Bronchial epithelial cell (primary cell): ENCODE measurements around the gene KRTAP2-3. TPM values are rescaled to one million over a fixed set of nuclear protein-coding genes. Genes with fewer than 3 reads are reported as not detected.
"Not testable (repeated sequence)": the region's sequence is repeated elsewhere in the genome, so short reads cannot be mapped to it uniquely, and the experiment has no call there.

ENCODE experiments used
- DNase-seq: peaks from one replicate; pipeline ENCODE4 v3.0.0-alpha.2; 2010; ENCODE audit warnings: low read depth
- FAIRE-seq: peaks from 2 replicates; lab custom pipeline; 2011; peaks lifted over from hg19 to GRCh38; lab: Jason Lieb, UNC
- H3K27me3 ChIP-seq: 2 replicates; pipeline ENCODE4 v1.5.1; 2011; ENCODE audit warnings: low read length; ENCODE audit not compliant: control insufficient read depth, insufficient read depth
- H3K36me3 ChIP-seq: 2 replicates; pipeline ENCODE4 v1.5.1; 2011; ENCODE audit warnings: low read length; ENCODE audit not compliant: control insufficient read depth, insufficient read depth
- H3K4me3 ChIP-seq: 2 replicates; pipeline ENCODE4 v1.5.1; 2011; ENCODE audit warnings: mild to moderate bottlenecking, low read depth, low read length, control low read depth
- total RNA-seq: library from RNA; depleted of rRNA; stranded (reverse); fragments of >200 nt; gene quantifications from 2 replicates; pipeline ENCODE4 v1.2.1, GENCODE V29; 2014
- TF ChIP-seq, protein P1 (sequence below): IDR thresholded peaks from 2 replicates; pipeline ENCODE4 v1.5.1; 2011; ENCODE audit warnings: mild to moderate bottlenecking, moderate library complexity, low read length, control low read depth, inconsistent platforms; ENCODE audit not compliant: insufficient read depth, severe bottlenecking

The KRTAP2-3 gene
- total RNA-seq, 1 donor from 2014 or later, result not detected

DNA sequence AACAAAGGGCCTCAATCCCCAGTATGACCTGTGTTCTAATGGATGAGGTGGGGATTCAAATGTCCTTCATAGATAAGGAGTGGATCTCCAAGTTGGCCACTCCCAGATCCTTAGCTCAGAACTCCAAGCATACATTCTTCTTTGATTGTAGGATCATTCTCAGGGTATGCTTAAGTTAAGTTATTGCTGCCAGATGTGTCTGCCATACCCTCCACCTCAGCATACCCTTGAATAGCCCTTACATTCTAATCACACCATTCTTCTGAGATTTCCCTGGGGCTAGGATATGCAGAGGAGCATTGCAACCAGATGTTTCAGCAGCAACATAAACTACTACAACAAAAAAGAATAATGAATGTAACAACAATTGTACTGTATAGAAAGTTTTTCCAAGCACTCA is 7.4 kb upstream of the KRTAP2-3 start:
- FAIRE-seq (no peak), DNase-seq (no peak)
- no peak overlapping the region for H3K4me3 ChIP-seq
- TF ChIP-seq, protein P1, sequence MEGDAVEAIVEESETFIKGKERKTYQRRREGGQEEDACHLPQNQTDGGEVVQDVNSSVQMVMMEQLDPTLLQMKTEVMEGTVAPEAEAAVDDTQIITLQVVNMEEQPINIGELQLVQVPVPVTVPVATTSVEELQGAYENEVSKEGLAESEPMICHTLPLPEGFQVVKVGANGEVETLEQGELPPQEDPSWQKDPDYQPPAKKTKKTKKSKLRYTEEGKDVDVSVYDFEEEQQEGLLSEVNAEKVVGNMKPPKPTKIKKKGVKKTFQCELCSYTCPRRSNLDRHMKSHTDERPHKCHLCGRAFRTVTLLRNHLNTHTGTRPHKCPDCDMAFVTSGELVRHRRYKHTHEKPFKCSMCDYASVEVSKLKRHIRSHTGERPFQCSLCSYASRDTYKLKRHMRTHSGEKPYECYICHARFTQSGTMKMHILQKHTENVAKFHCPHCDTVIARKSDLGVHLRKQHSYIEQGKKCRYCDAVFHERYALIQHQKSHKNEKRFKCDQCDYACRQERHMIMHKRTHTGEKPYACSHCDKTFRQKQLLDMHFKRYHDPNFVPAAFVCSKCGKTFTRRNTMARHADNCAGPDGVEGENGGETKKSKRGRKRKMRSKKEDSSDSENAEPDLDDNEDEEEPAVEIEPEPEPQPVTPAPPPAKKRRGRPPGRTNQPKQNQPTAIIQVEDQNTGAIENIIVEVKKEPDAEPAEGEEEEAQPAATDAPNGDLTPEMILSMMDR, result no peak
- H3K36me3 ChIP-seq, result no peaks in the 10 kb centered on the region
- H3K27me3 ChIP-seq, result no peaks in the 10 kb centered on the region

DNA sequence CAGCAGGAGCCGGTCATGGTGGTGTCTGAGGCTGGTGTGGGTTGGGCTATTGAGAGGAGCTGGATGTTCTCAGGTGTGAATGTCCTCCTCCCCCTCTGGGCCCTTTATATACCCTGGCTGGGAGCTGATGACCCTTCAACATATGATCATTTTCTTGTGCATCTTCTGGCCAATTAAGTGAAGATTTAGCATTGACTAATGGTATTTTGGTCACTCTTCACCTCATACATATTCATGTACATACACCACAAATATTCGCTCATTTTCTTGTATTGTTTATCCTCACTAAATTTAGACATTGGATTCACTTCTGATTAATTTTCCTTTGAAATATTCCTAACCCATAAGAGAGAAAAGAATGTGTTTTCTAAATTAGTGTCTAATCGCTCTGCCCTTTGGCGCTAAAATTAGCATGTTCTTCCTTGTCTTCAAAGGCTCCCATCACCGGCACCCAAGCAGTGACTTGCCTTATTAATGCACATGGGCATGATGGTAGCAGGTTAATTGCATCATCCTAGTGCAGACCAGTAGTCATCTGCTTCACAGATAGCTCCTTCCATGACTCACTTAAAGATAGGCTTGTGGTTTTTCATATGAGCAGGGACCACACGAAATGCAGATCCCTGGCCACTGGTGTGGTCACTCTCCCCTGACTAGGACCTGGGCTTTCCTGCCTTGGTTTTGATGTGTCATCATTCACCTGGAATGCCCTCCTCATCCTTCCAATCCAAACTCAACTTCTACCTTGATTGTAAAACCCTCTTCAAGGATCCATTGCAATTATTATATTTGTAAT is 6.1 kb upstream of the KRTAP2-3 start, which contains the start of gene KRTAP2-4:
KRTAP2-4 (minus strand) TSS at position 51 of the 796 bp plus-strand sequence; CDS start at position 17, 34 bp downstream.
- H3K4me3 ChIP-seq, result no peak within 1 kb of the TSS
- H3K27me3 ChIP-seq, result no peaks in the 10 kb centered on the region
- FAIRE-seq (no peak), DNase-seq (peak; percentile 94)
- TF ChIP-seq, protein P1, result no peak
- no peaks in the 10 kb centered on the region for H3K36me3 ChIP-seq

DNA sequence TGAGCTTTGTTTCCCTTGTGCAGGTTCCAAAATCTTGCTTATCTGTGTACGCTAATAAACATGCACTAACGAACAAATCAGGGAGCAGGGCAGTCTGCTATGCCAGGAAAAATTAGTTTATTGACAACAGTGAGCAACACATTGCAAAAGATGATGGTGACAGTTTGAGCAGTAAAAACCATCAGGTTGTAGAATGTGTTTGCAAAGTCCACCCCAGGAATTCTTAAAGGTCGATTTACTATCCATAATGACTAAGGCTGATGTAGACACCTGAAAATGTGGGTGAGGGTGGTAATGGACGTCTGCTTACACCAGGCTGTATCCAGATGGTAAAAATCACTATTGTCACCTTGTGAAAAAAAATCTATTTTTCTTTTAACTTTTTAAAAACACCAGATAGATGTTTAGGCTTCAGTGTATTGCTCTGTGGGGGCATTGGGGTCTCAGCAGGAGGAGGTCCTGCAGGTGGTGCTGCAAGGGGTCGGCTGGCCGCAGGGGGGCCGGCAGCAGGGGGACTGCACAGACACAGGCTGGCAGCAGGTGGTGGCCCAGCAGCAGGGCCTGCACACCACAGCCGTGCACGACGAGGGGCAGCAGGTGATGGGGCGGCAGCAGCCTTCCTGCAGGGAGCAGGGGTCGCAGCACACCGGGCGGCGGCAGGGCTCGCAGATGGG is 5.2 kb upstream of the KRTAP2-3 start:
- not testable (repeated sequence) for DNase-seq, H3K4me3 ChIP-seq, H3K36me3 ChIP-seq, FAIRE-seq, H3K27me3 ChIP-seq

DNA sequence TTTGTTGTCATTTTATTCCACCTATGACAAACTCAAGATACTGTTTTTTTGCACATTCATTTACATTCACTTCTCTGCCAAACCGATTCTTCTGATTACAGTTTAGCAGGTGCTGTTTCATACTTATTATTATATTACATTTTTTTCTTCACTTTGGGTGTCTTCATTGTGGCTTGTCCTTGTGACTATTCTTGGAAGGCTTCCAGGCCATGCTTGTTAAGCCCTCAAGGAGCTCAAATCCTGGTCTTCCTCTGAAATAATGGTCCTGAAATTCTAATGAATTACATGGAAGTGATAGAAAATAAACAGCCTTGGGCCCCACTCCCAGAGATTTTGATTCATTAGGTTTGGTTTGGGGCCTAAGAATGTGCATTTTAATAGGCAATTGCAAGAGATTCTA is 4.4 kb upstream of the KRTAP2-3 start:
- H3K27me3 ChIP-seq, result no peaks in the 10 kb centered on the region
- no peaks in the 10 kb centered on the region for H3K36me3 ChIP-seq
- DNase-seq (no peak), FAIRE-seq (no peak)
- TF ChIP-seq, protein P1, result no peak
- H3K4me3 ChIP-seq, result no peak overlapping the region

DNA sequence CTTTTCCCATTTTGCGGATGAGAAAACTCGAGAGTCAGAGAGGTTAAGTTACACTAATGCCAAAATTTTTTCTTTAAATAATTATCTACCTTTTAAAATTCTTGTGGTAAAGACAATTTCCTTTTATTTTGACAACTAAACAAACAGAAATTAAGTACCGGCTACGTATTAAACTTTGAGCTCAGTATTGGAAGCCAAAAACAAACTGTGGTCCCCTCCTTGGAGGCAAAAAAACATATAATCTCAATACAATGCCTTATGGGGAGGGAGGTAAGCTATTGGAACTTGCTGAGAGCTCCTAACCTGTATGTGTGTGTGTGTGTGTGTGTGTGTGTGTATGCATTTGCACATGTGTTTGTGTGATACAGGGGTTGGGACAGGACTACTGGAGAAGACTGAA is 3.5 kb upstream of the KRTAP2-3 start:
- Histone ChIP-seq H3K27me3 (no peaks in the 10 kb centered on the region), H3K36me3 (no peaks in the 10 kb centered on the region), H3K4me3 (no peak overlapping the region)
- no peak for DNase-seq
- FAIRE-seq, result no peak
- TF ChIP-seq, protein P1, result no peak

DNA sequence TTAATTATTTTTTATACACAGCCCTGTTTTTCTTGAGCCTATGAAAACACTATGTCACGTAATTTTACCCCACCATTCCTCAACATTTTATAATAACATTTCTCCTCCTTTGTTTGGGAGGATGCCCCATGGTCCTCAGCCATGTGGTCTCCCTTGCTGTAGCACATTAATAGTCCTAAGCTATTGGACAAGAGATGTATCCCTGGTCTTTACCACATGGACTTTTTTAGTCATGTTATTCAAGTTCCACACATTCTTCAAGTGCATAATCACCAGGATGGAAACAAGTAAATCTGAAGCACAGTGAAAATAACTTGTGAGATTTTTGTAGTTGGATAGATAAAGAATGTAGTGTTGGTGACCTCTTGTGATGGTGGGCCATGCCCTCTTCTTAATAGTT is 2.0 kb upstream of the KRTAP2-3 start:
- Histone ChIP-seq H3K36me3 (no peaks in the 10 kb centered on the region), H3K4me3 (no peak overlapping the region), H3K27me3 (no peaks in the 10 kb centered on the region)
- TF ChIP-seq, protein P1, result no peak
- FAIRE-seq (no peak), DNase-seq (peak; percentile 62)

DNA sequence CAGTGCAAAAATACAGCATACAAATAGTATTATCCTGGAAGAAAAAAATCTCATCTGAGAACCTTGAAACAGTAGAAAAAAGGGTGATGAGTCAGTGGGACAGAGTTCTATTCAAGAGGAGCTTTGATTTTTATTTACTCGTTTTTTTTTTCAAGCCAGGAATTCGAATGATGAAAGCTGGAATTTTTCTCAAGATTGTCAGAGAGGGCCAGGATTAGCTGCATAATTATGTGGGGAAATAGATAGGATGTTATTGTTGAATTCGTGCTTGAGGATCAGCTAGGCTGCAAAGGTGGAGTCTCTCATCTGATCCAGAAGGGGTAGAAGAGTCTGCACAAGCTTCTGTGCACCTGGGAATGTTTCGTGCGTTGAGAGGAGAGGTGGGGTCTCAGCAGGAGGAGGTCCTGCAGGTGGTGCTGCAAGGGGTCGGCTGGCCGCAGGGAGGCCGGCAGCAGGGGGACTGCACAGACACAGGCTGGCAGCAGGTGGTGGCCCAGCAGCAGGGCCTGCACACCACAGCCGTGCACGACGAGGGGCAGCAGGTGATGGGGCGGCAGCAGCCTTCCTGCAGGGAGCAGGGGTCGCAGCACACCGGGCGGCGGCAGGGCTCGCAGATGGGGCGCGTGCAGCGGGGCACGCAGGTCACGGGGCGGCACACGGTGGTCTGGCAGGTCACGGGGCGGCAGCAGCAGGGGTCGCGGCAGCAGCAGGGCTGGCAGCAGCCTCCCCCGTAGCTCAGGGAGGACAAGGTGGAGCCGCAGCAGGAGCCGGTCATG is 450 bp downstream of the KRTAP2-3 start:
- peak; percentile 61 for DNase-seq
- not testable (repeated sequence) for FAIRE-seq, H3K4me3 ChIP-seq, H3K36me3 ChIP-seq, H3K27me3 ChIP-seq
